Stimulated activated memory B cell treated with anti-CD40 and anti-IgM and Interleukin-4, amounts not matched to agents 10 μg/mL and 1 μg/mL and 100 μg/mL, for 72 hours (primary cell): ENCODE data around the gene PCDHB13.
"Not testable (repeated sequence)": the region's sequence is repeated elsewhere in the genome, so short reads cannot be mapped to it uniquely, and the experiment has no call there.

Experiments
- ATAC-seq: fragments of 150-1000 bp; cut with Tn5 transposase; 2 replicates; pipeline ENCODE4 v1.10.0; 2021
- H3K27ac Mint-ChIP-seq: one replicate; pipeline ENCODE4 v1.8.0; 2022; ENCODE audit warnings: mild to moderate bottlenecking, mixed read lengths
- H3K27me3 Mint-ChIP-seq: one replicate; pipeline ENCODE4 v1.8.0; 2022; ENCODE audit warnings: mixed read lengths
- H3K36me3 Mint-ChIP-seq: one replicate; pipeline ENCODE4 v1.8.0; 2022; ENCODE audit warnings: mixed read lengths
- H3K4me1 Mint-ChIP-seq: one replicate; pipeline ENCODE4 v1.8.0; 2022; ENCODE audit warnings: mixed read lengths
- H3K4me3 Mint-ChIP-seq: one replicate; pipeline ENCODE4 v1.8.0; 2022; ENCODE audit warnings: mild to moderate bottlenecking, moderate library complexity, mixed read lengths
- H3K9me3 Mint-ChIP-seq: one replicate; pipeline ENCODE4 v1.8.0; 2022; ENCODE audit warnings: mixed read lengths

Gene PCDHB13

GRCh38 chr5:141234109-141234667 is 20.5 kb downstream of the PCDHB13 start:
- no peaks in the 10 kb centered on the region for H3K4me1 Mint-ChIP-seq
- H3K9me3 Mint-ChIP-seq, result peaks cover 24% of the 10 kb centered on the region
- no peaks in the 10 kb centered on the region for H3K36me3 Mint-ChIP-seq
- no peak overlapping the region for H3K4me3 Mint-ChIP-seq
- ATAC-seq, result no peak
- H3K27me3 Mint-ChIP-seq, result peaks cover 22% of the 10 kb centered on the region
- no peak overlapping the region for H3K27ac Mint-ChIP-seq

GRCh38 chr5:141235922-141236321 is 22.2 kb downstream of the PCDHB13 start:
- Mint-ChIP-seq H3K27me3 (peaks cover 22% of the 10 kb centered on the region), H3K9me3 (peaks cover 33% of the 10 kb centered on the region)
- not testable (repeated sequence) for H3K4me1 Mint-ChIP-seq, H3K4me3 Mint-ChIP-seq, ATAC-seq, H3K27ac Mint-ChIP-seq, H3K36me3 Mint-ChIP-seq

GRCh38 chr5:141236516-141237313 is 23.0 kb downstream of the PCDHB13 start:
- no peak for ATAC-seq
- Mint-ChIP-seq H3K36me3 (peaks cover 6% of the 10 kb centered on the region), H3K4me1 (no peaks in the 10 kb centered on the region), H3K27ac (no peak overlapping the region), H3K27me3 (peaks cover 22% of the 10 kb centered on the region), H3K9me3 (peaks cover 32% of the 10 kb centered on the region), H3K4me3 (no peak overlapping the region)

- Mint-ChIP-seq H3K9me3 (peaks cover 32% of the 10 kb centered on the region), H3K27ac (no peak overlapping the region), H3K36me3 (peaks cover 12% of the 10 kb centered on the region), H3K4me3 (no peak overlapping the region), H3K4me1 (no peaks in the 10 kb centered on the region), H3K27me3 (peaks cover 26% of the 10 kb centered on the region)
- no peak for ATAC-seq
Observed at GRCh38 chr5:141241496-141241895, 27.8 kb downstream of the PCDHB13 start.

- H3K27ac Mint-ChIP-seq, result no peak within 1 kb of the TSS
- H3K36me3 Mint-ChIP-seq, result peaks cover 17% of the 10 kb centered on the region
- peaks cover 37% of the 10 kb centered on the region for H3K9me3 Mint-ChIP-seq
- no peak for ATAC-seq
- no peak within 1 kb of the TSS for H3K4me3 Mint-ChIP-seq
- H3K27me3 Mint-ChIP-seq, result peaks cover 26% of the 10 kb centered on the region
- H3K4me1 Mint-ChIP-seq, result no peaks in the 10 kb centered on the region
Observed at GRCh38 chr5:141245250-141245717, 31.6 kb downstream of the PCDHB13 start, which contains the start of gene PCDHB15. TSS of gene PCDHB15 (plus strand) at chr5:141245395. CDS start at chr5:141245579, 184 bp downstream.

- not testable (repeated sequence) for H3K27ac Mint-ChIP-seq, H3K4me3 Mint-ChIP-seq, H3K4me1 Mint-ChIP-seq, ATAC-seq
- peaks cover 13% of the 10 kb centered on the region for H3K36me3 Mint-ChIP-seq
- peaks cover 25% of the 10 kb centered on the region for H3K9me3 Mint-ChIP-seq
- peaks cover 26% of the 10 kb centered on the region for H3K27me3 Mint-ChIP-seq
Observed at GRCh38 chr5:141246971-141247370, 33.3 kb downstream of the PCDHB13 start.

GRCh38 chr5:141247434-141247833 is 33.7 kb downstream of the PCDHB13 start:
- peaks cover 24% of the 10 kb centered on the region for H3K9me3 Mint-ChIP-seq
- H3K27me3 Mint-ChIP-seq, result peaks cover 26% of the 10 kb centered on the region
- not testable (repeated sequence) for H3K4me3 Mint-ChIP-seq, H3K27ac Mint-ChIP-seq, H3K4me1 Mint-ChIP-seq, ATAC-seq
- peaks cover 13% of the 10 kb centered on the region for H3K36me3 Mint-ChIP-seq

GRCh38 chr5:141250576-141250975 is 36.9 kb downstream of the PCDHB13 start:
- Mint-ChIP-seq H3K27ac (no peak overlapping the region), H3K4me3 (no peak overlapping the region), H3K36me3 (peaks cover 16% of the 10 kb centered on the region), H3K27me3 (no peaks in the 10 kb centered on the region), H3K4me1 (no peaks in the 10 kb centered on the region), H3K9me3 (peaks cover 22% of the 10 kb centered on the region)
- no peak for ATAC-seq

GRCh38 chr5:141258464-141258863 is 44.7 kb downstream of the PCDHB13 start:
- Mint-ChIP-seq H3K4me1 (no peaks in the 10 kb centered on the region), H3K27me3 (no peaks in the 10 kb centered on the region), H3K9me3 (peaks cover 18% of the 10 kb centered on the region), H3K36me3 (peaks cover 39% of the 10 kb centered on the region), H3K4me3 (no peak overlapping the region), H3K27ac (no peak overlapping the region)
- no peak for ATAC-seq

- Mint-ChIP-seq H3K9me3 (peaks cover 19% of the 10 kb centered on the region), H3K36me3 (peaks cover 44% of the 10 kb centered on the region), H3K27me3 (no peaks in the 10 kb centered on the region), H3K4me1 (no peaks in the 10 kb centered on the region), H3K27ac (no peak overlapping the region), H3K4me3 (no peak overlapping the region)
- ATAC-seq, result no peak
Observed at GRCh38 chr5:141258948-141259347, 45.2 kb downstream of the PCDHB13 start.

GRCh38 chr5:141260458-141261237 is 46.9 kb downstream of the PCDHB13 start:
- Mint-ChIP-seq H3K27ac (no peak overlapping the region), H3K9me3 (peaks cover 18% of the 10 kb centered on the region), H3K4me1 (no peaks in the 10 kb centered on the region), H3K36me3 (peaks cover 52% of the 10 kb centered on the region), H3K27me3 (no peaks in the 10 kb centered on the region), H3K4me3 (no peak overlapping the region)
- ATAC-seq, result no peak

GRCh38 chr5:141261238-141261546 is 47.5 kb downstream of the PCDHB13 start:
- Mint-ChIP-seq H3K27ac (no peak overlapping the region), H3K9me3 (peaks cover 23% of the 10 kb centered on the region), H3K4me3 (no peak overlapping the region), H3K4me1 (no peaks in the 10 kb centered on the region), H3K27me3 (no peaks in the 10 kb centered on the region), H3K36me3 (peaks cover 55% of the 10 kb centered on the region)
- ATAC-seq, result no peak
